ENCODE data around the gene MAGI2. TPM values are rescaled to one million over a fixed set of nuclear protein-coding genes. Genes with fewer than 3 reads are reported as not detected.

The MAGI2 gene
- total RNA-seq, 2 donors from 2014 or later, result 10.3 to 19.2 TPM

DNA sequence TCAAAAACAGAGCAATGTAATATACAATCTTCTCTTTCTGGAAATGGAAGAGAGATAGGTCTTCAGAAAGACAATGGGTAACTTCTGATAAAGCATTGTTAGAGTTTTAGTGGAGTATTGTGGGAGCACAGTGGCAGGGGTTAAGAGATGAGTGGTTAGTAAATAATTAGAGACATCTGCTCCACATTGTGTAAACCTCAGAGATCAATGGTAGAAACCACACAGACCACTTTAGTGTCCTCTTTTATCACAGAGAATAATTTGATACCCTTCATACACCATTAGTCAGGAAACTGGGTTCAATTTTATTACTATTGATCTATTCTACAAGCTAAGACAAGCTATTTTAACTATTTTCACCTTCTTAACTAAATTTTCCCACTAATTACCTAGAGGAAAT lies 35.9 kb upstream of the MAGI2 start:
- Mint-ChIP-seq H3K27me3 (ENCODE audit: insufficient read depth) (no peaks in the 10 kb centered on the region), H3K27ac (no peak overlapping the region), H3K4me3 (no peak overlapping the region), H3K4me1 (peaks cover 8% of the 10 kb centered on the region), H3K36me3 (ENCODE audit: low read depth) (no peaks in the 10 kb centered on the region), H3K9me3 (no peaks in the 10 kb centered on the region)
- TF ChIP-seq CTCF (conservative IDR thresholded peaks at IDR 0.05), result no peak
- no peak for DNase-seq
- Histone ChIP-seq H3K4me1 (ENCODE audit: control insufficient read depth, insufficient read depth, low read length) (peaks cover 5% of the 10 kb centered on the region), H3K27ac (ENCODE audit: low read depth, low read length) (no peak overlapping the region), H3K9me3 (ENCODE audit: control insufficient read depth, low read length) (no peaks in the 10 kb centered on the region), H3K9ac (ENCODE audit: extremely low read depth, low read length, poor library complexity, severe bottlenecking) (no peak overlapping the region), H3K27me3 (ENCODE audit: control insufficient read depth, insufficient read depth, low read length, poor library complexity, severe bottlenecking) (no peaks in the 10 kb centered on the region), H3K36me3 (ENCODE audit: control insufficient read depth, insufficient read depth, low read length) (no peaks in the 10 kb centered on the region), H3K4me3 (ENCODE audit: low read length) (no peak overlapping the region)

DNA sequence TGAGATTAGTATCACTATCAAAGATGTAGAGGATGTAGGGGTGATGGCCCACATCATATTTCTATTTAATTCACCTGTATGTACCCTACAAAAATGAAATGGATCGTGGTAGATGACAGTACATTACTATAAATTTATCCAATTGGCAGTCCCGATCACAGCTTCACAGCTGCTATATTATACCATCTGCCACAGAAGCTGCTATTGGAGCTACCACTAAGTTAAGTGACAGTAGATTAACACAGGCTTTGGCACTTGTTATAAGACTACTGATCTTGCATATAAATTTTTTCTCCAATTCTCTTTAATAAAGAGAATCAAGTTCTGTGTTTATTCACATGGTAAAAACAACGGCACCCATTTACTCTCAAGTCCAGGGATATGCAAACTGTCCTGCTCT lies 24.9 kb upstream of the MAGI2 start:
- no peak overlapping the region for H3K9ac ChIP-seq (ENCODE audit: extremely low read depth, low read length, poor library complexity, severe bottlenecking)
- no peaks in the 10 kb centered on the region for H3K27me3 ChIP-seq (ENCODE audit: control insufficient read depth, insufficient read depth, low read length, poor library complexity, severe bottlenecking)
- Mint-ChIP-seq H3K9me3 (no peaks in the 10 kb centered on the region), H3K4me1 (no peaks in the 10 kb centered on the region), H3K36me3 (ENCODE audit: low read depth) (no peaks in the 10 kb centered on the region), H3K27ac (no peak overlapping the region), H3K27me3 (ENCODE audit: insufficient read depth) (no peaks in the 10 kb centered on the region), H3K4me3 (no peak overlapping the region)
- H3K36me3 ChIP-seq (ENCODE audit: control insufficient read depth, insufficient read depth, low read length), result no peaks in the 10 kb centered on the region
- DNase-seq, result no peak
- no peaks in the 10 kb centered on the region for H3K9me3 ChIP-seq (ENCODE audit: control insufficient read depth, low read length)
- H3K4me1 ChIP-seq (ENCODE audit: control insufficient read depth, insufficient read depth, low read length), result no peaks in the 10 kb centered on the region
- H3K27ac ChIP-seq (ENCODE audit: low read depth, low read length), result no peak overlapping the region
- 97 to 100% methylated on average over 2 to 3 of the region's 3 CpGs for WGBS, 2 experiments (ENCODE audit: insufficient coverage in 1 of 2, insufficient read length in 1 of 2)
- TF ChIP-seq CTCF (conservative IDR thresholded peaks at IDR 0.05), result no peak
- no peak overlapping the region for H3K4me3 ChIP-seq (ENCODE audit: low read length)

DNA sequence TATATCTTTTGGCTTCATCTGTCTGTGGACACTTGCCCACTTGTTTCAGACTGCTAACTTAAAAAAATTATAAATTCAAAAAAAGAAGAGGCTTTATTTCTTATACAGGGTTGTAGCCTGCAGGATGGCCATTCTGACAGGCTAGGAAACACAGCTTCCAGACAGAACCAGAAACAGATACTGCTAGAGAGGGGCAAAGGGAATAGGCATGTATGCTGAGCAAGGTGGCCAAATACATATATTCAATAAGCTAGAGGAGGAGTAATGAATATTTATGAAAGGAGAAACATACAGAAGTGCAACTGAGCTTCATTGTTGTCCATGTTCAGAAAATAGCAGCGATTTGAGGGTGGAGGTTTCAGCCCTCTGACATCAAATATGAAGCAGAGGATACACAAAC lies 22.0 kb upstream of the MAGI2 start:
- H3K27me3 Mint-ChIP-seq (ENCODE audit: insufficient read depth), result no peaks in the 10 kb centered on the region
- H3K27ac ChIP-seq (ENCODE audit: low read depth, low read length), result no peak overlapping the region
- H3K36me3 Mint-ChIP-seq (ENCODE audit: low read depth), result no peaks in the 10 kb centered on the region
- 88 to 100% methylated on average over 1 of the region's 1 CpG for WGBS, 2 experiments (ENCODE audit: insufficient coverage in 1 of 2, insufficient read length in 1 of 2)
- H3K4me3 ChIP-seq (ENCODE audit: low read length), result no peak overlapping the region
- no peak for DNase-seq
- no peaks in the 10 kb centered on the region for H3K9me3 ChIP-seq (ENCODE audit: control insufficient read depth, low read length)
- TF ChIP-seq CTCF (conservative IDR thresholded peaks at IDR 0.05), result no peak
- H3K36me3 ChIP-seq (ENCODE audit: control insufficient read depth, insufficient read depth, low read length), result no peaks in the 10 kb centered on the region
- no peaks in the 10 kb centered on the region for H3K27me3 ChIP-seq (ENCODE audit: control insufficient read depth, insufficient read depth, low read length, poor library complexity, severe bottlenecking)
- no peaks in the 10 kb centered on the region for H3K4me1 Mint-ChIP-seq
- no peaks in the 10 kb centered on the region for H3K4me1 ChIP-seq (ENCODE audit: control insufficient read depth, insufficient read depth, low read length)
- no peak overlapping the region for H3K4me3 Mint-ChIP-seq
- H3K27ac Mint-ChIP-seq, result no peak overlapping the region
- no peaks in the 10 kb centered on the region for H3K9me3 Mint-ChIP-seq
- no peak overlapping the region for H3K9ac ChIP-seq (ENCODE audit: extremely low read depth, low read length, poor library complexity, severe bottlenecking)
